ENCODE measurements around the gene IQCK.

Gene IQCK

DNA sequence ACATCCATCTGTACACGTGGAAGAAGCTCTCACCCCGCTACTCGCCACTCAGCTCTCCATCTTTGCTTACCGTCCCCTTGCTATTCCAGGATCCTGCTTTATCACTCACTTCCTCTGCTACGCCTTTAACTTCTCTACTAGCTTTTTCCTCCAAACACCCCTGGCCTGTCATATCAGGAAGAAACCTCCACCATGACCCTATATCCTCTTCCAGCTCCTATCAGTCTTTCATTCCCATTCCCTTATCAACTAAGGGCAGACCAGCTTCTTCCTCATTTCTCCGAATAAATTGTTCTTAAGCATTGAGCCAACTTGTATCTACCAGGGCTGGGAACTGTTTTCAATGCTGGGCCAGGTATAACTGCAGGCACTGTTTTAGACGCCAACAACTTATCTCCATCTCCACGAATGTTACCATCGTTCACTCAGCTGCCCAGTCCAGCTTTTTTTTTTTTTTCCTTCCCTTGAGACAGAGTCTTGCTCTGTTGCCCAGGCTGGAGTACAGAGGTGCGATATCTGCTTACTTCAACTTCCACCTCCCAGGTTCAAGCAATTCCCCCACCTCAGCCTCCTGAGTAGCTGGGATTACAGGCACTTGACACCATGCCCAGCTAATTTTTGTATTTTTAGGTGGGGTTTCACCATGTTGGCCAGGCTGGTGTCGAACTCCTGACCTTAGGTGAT lies 4.3 kb downstream of the IQCK start:
- no peak for DNase-seq

- DNase-seq, result no peak
Observed at GRCh38 chr16:19722981-19723380, 4.9 kb downstream of the IQCK start.

GRCh38 chr16:19728636-19728965 lies 10.5 kb downstream of the IQCK start:
- no peak for DNase-seq

DNA sequence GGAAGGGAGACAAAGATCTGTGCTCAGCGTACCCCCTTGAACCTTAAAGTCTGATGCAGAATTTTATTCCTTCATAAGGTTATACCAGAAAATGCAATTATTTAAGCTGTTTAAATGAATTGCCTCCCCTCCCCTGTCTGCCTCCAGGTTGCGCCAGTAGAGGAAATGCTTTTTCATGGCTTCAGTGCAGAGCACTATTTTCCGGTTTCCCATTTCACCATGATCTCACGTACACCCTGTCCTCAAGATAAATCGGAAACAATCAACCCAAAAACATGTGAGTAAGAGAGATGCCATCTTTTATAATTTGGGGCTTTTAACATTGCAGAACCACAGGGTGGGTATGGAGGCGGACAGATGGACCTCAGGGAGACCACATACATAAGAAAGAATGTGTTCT lies 15.5 kb downstream of the IQCK start:
- no peak for DNase-seq

GRCh38 chr16:19735074-19735867 lies 17.2 kb downstream of the IQCK start:
- DNase-seq, result no peak

- DNase-seq, result no peak
Observed at GRCh38 chr16:19737306-19738038, 19.4 kb downstream of the IQCK start.

DNA sequence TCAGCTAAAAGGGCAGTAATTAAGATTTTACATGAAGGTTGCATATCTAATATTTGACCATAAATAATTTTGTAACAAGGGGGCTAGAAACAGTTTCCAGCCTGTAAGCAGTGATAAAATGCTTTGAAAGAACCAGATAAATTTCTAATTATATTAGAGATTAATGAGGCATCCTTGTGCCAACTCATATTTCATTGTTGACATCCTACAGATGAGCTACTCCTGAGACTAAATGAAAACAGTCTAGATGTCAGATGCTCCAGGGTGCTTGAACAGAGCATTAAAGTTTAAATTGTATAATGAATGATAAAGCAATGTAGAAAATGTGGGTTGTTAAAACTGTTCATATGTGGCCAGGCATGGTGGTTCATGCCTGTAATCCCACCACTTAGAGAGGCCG lies 23.3 kb downstream of the IQCK start:
- no peak for DNase-seq

- no peak for DNase-seq
Observed at GRCh38 chr16:19743816-19744159, 25.7 kb downstream of the IQCK start.

- DNase-seq, result peak; percentile 12
Observed at GRCh38 chr16:19744670-19745069, 26.6 kb downstream of the IQCK start.

DNA sequence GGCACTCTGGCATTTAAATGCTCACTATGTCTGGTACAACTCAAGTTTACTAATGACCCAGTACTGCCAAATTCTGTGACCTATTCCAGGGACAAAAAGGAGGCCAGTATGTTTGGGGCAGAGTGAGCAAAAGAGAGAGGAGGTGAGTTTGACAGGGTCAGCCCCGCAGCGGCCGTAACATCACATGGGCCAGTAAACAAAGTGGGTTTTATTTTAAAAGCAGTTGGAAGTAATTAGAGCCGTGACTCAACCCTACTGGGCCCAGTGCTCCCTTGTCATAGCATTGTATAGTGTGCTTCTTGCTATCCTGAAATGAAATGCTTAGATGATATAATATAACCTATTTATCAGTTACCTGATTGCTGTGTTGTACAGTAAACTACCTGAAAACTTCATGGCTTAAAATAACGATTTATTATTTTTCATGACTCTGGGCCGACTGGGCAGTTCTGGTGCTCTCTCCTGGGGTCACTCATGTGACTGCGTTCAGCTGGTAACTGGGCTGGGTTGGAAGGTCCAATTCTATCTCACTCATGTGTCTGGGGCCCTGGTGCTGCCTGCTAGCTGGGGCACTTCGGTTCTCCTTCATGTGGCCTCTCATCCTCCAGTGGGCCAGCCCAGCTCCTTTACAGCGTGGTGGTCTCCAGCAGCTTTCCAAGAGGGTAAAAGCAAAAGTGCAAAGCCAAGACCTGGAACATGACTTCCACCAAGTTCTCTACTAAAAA lies 27.4 kb downstream of the IQCK start:
- no peak for DNase-seq

- DNase-seq, result no peak
Observed at GRCh38 chr16:19746561-19746960, 28.5 kb downstream of the IQCK start.

DNA sequence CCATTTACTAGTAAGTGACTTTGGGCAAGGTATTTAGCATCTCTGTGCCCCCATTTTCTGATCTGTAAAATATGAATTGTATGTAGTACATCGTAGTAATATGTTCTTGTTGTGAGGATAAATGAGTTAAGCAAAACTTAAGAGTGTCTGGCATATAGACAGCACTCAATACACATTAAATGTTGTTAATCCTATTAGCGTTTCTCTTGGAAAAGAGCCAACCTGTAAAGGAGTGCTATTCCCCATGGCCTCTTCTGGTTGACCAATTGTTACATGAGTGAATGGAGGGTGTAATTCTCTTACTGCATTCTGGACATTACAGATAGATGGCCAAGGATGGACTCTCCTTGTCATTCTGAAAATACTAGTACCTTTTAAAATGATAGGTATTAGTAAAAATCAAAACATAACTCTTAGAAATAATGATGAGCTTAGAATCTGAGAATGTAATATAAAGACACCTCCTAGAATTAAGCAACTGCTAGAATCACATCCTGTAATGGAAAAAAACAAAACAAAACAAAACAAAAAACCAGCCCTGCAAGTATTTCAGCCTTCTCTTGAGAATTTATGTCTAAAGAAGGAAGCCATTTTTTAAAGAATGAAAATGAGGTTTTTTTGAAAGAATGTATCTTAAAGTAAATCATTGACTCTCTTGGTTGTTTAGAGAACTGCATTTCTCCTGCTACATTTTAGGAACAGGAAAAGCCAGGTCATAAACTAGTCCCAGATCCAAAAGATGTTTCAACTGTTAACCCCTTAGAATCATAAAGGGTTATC lies 30.5 kb downstream of the IQCK start:
- DNase-seq, result no peak

- no peak for DNase-seq
Observed at GRCh38 chr16:19749571-19750080, 31.6 kb downstream of the IQCK start.

GRCh38 chr16:19751478-19752385 lies 33.7 kb downstream of the IQCK start:
- no peak for DNase-seq

DNA sequence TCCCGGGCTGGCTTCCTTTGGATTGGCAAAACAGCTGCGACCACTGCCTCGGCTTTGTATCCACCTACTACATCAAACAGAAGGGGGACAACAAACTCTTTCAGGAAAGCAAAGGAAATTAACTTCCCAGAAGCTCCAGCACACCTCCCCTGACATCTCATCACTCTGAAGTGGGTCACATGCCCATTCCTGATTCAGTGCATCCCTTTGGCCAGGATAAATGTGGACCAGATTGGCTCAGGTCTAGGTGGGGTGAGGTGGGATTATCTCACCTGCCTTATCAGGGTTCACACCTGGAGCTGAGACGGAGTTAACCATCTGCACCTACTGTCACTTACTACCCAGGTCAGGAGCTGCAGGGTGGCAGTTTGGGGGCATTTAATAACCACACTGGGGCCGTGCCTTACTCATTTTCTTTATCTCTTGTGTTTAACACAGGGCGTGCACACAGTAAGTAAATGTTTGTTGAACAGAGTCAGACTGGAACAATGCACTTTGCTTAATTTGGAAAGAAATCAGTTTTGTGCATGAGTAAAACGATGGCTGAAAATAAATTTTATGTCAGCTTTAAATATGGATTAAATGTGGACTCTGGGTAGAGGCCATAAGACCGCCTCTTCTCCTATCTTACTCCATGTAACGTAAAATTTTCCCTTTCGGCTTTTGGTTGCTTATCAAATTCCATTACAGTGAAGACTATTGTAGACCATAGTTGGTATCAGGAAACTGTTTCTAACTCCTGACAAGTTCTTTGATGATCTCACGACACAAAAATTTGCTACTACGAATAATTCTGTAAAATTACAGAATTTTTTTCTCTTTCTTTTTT lies 36.0 kb downstream of the IQCK start:
- DNase-seq, result no peak

GRCh38 chr16:19754644-19755036 lies 36.6 kb downstream of the IQCK start:
- no peak for DNase-seq

DNA sequence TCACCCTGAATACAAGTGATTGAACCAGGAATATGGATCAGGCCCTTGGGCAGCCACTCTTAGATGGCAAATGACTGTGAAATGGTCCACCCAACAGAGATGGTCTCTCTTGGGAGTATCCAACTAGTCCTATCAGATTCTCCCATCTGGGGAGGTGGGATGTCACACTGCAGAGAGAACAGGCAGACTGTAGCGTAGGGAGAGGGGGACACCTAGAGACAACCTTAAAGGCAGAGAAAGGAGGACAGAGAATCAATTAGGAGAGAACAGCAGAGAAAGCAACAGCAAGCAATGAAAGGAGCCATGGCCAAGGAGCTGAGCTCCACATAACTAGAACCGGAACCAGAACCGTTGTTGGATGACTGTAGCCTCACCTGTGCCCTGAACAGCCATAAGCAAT lies 37.2 kb downstream of the IQCK start:
- DNase-seq, result no peak

GRCh38 chr16:19757026-19757425 lies 39.0 kb downstream of the IQCK start:
- no peak for DNase-seq

- DNase-seq, result no peak
Observed at GRCh38 chr16:19757762-19758595, 39.9 kb downstream of the IQCK start.

All from NCI-H2029 (cell line).